Activated naive CD8-positive, alpha-beta T cell treated with anti-CD3 and anti-CD28 coated beads, Interleukin-2, amount 10 ng/mL, durations not matched to agents 7 days and 5 days (primary cell): Measurements from ENCODE around the gene WASHC3. TPM values are rescaled to one million over a fixed set of nuclear protein-coding genes. Genes with fewer than 3 reads are reported as not detected.
"Not testable (repeated sequence)": the region's sequence is repeated elsewhere in the genome, so short reads cannot be mapped to it uniquely, and the experiment has no call there.

Experiments used
- ATAC-seq: fragments of 150-1000 bp; cut with Tn5 transposase; one replicate; pipeline ENCODE4 v1.10.0; 2021; ENCODE audit warnings: low read depth, moderate library complexity
- POLR2A ChIA-PET: fragments of 350-600 bp; sonication (Branson Sonifier 250); formaldehyde crosslinking; loops from one replicate; lab custom pipeline; 2021; ENCODE audit warnings: antibody characterized with exemption; lab: Charles Lee
- DNase-seq: peaks from one replicate; pipeline ENCODE4 v3.0.0; 2021
- H3K27ac Mint-ChIP-seq: one replicate; pipeline ENCODE4 v1.8.0; 2022; ENCODE audit warnings: mild to moderate bottlenecking, mixed read lengths
- H3K27me3 Mint-ChIP-seq: one replicate; pipeline ENCODE4 v1.8.0; 2022; ENCODE audit warnings: mild to moderate bottlenecking, moderate library complexity, mixed read lengths
- H3K36me3 Mint-ChIP-seq: one replicate; pipeline ENCODE4 v1.8.0; 2021; ENCODE audit warnings: mild to moderate bottlenecking, mixed read lengths
- H3K4me1 Mint-ChIP-seq: one replicate; pipeline ENCODE4 v1.8.0; 2021; ENCODE audit warnings: mixed read lengths
- H3K4me3 Mint-ChIP-seq: one replicate; pipeline ENCODE4 v1.8.0; 2022; ENCODE audit warnings: mild to moderate bottlenecking, moderate library complexity, mixed read lengths
- H3K9me3 Mint-ChIP-seq: one replicate; pipeline ENCODE4 v1.8.0; 2021; ENCODE audit warnings: mixed read lengths
- total RNA-seq, 2 experiments: library from RNA; stranded (reverse); gene quantifications; one replicate each; pipeline ENCODE4 v1.2.3, GENCODE V29; 2021

WASHC3 gene
- total RNA-seq, 2 experiments from 2014 or later, result 53.2 to 58.0 TPM

- H3K27ac Mint-ChIP-seq, result no peak overlapping the region
- no peaks in the 10 kb centered on the region for H3K9me3 Mint-ChIP-seq
- DNase-seq (no peak), ATAC-seq (no peak)
- POLR2A ChIA-PET, result no interaction called here
- H3K27me3 Mint-ChIP-seq, result no peaks in the 10 kb centered on the region
- peaks cover 18% of the 10 kb centered on the region for H3K36me3 Mint-ChIP-seq
- no peaks in the 10 kb centered on the region for H3K4me1 Mint-ChIP-seq
- no peak overlapping the region for H3K4me3 Mint-ChIP-seq
Observed at GRCh38 chr12:102029141-102029540, 32.6 kb downstream of the WASHC3 start.

GRCh38 chr12:102026728-102027127, 35.1 kb downstream of the WASHC3 start:
- H3K27ac Mint-ChIP-seq, result no peak overlapping the region
- no peak for DNase-seq
- no peak overlapping the region for H3K4me3 Mint-ChIP-seq
- peaks cover 15% of the 10 kb centered on the region for H3K36me3 Mint-ChIP-seq
- H3K27me3 Mint-ChIP-seq, result no peaks in the 10 kb centered on the region
- H3K9me3 Mint-ChIP-seq, result no peaks in the 10 kb centered on the region
- ATAC-seq, result no peak
- POLR2A ChIA-PET, result no interaction called here
- no peaks in the 10 kb centered on the region for H3K4me1 Mint-ChIP-seq

- Mint-ChIP-seq H3K36me3 (peaks cover 19% of the 10 kb centered on the region), H3K27ac (no peak overlapping the region), H3K27me3 (no peaks in the 10 kb centered on the region), H3K4me3 (no peak overlapping the region), H3K4me1 (no peaks in the 10 kb centered on the region), H3K9me3 (no peaks in the 10 kb centered on the region)
- ATAC-seq, result no peak
- DNase-seq, result no peak
- POLR2A ChIA-PET, result no interaction called here
Observed at GRCh38 chr12:102024765-102025164, 37.0 kb downstream of the WASHC3 start.

- DNase-seq, result no peak
- no peak overlapping the region for H3K4me3 Mint-ChIP-seq
- no peaks in the 10 kb centered on the region for H3K27me3 Mint-ChIP-seq
- no peaks in the 10 kb centered on the region for H3K4me1 Mint-ChIP-seq
- POLR2A ChIA-PET, result no interaction called here
- no peak for ATAC-seq
- H3K27ac Mint-ChIP-seq, result no peak overlapping the region
- peaks cover 19% of the 10 kb centered on the region for H3K36me3 Mint-ChIP-seq
- H3K9me3 Mint-ChIP-seq, result no peaks in the 10 kb centered on the region
Observed at GRCh38 chr12:102023343-102023930, 38.4 kb downstream of the WASHC3 start.

- Mint-ChIP-seq H3K36me3 (peaks cover 24% of the 10 kb centered on the region), H3K4me3 (no peak overlapping the region), H3K27ac (no peak overlapping the region), H3K27me3 (no peaks in the 10 kb centered on the region), H3K9me3 (no peaks in the 10 kb centered on the region), H3K4me1 (no peaks in the 10 kb centered on the region)
- ATAC-seq (no peak), DNase-seq (no peak)
- POLR2A ChIA-PET, result no interaction called here
Observed at GRCh38 chr12:102022286-102022685, 39.5 kb downstream of the WASHC3 start.

- H3K9me3 Mint-ChIP-seq, result no peaks in the 10 kb centered on the region
- ATAC-seq (no peak), DNase-seq (no peak)
- no peaks in the 10 kb centered on the region for H3K4me1 Mint-ChIP-seq
- H3K27ac Mint-ChIP-seq, result no peak overlapping the region
- peaks cover 26% of the 10 kb centered on the region for H3K36me3 Mint-ChIP-seq
- no peak overlapping the region for H3K4me3 Mint-ChIP-seq
- no peaks in the 10 kb centered on the region for H3K27me3 Mint-ChIP-seq
- POLR2A ChIA-PET, result no interaction called here
Observed at GRCh38 chr12:102021540-102022246, 40.1 kb downstream of the WASHC3 start.

GRCh38 chr12:102018607-102019006, 43.2 kb downstream of the WASHC3 start:
- DNase-seq, H3K27ac Mint-ChIP-seq, H3K4me3 Mint-ChIP-seq, ATAC-seq, H3K27me3 Mint-ChIP-seq, POLR2A ChIA-PET, H3K4me1 Mint-ChIP-seq, H3K9me3 Mint-ChIP-seq: not testable (repeated sequence)
- H3K36me3 Mint-ChIP-seq, result peaks cover 16% of the 10 kb centered on the region

DNA sequence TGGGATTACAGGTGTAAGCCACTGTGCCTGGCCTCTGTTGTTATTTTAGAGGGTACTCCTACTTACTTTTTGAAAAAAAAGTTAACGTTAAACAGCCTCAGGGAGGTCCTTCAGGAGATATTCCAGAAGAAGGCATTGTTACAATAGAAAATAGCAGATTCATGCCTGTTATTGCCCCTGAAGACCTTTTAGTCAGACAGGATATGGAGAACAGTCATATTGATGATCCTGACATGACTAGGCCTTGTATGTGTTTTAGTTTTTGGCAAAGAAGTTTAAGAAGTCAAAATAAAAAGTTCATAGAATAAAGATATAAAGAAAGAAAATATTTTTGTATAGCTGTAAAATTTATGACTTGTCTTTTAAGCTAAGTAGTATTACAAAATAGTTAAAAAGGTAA, 45.3 kb downstream of the WASHC3 start:
- POLR2A ChIA-PET, result no interaction called here
- Mint-ChIP-seq H3K27me3 (no peaks in the 10 kb centered on the region), H3K4me3 (no peak overlapping the region), H3K4me1 (no peaks in the 10 kb centered on the region), H3K9me3 (no peaks in the 10 kb centered on the region), H3K27ac (no peak overlapping the region), H3K36me3 (peaks cover 24% of the 10 kb centered on the region)
- no peak for DNase-seq
- no peak for ATAC-seq

DNA sequence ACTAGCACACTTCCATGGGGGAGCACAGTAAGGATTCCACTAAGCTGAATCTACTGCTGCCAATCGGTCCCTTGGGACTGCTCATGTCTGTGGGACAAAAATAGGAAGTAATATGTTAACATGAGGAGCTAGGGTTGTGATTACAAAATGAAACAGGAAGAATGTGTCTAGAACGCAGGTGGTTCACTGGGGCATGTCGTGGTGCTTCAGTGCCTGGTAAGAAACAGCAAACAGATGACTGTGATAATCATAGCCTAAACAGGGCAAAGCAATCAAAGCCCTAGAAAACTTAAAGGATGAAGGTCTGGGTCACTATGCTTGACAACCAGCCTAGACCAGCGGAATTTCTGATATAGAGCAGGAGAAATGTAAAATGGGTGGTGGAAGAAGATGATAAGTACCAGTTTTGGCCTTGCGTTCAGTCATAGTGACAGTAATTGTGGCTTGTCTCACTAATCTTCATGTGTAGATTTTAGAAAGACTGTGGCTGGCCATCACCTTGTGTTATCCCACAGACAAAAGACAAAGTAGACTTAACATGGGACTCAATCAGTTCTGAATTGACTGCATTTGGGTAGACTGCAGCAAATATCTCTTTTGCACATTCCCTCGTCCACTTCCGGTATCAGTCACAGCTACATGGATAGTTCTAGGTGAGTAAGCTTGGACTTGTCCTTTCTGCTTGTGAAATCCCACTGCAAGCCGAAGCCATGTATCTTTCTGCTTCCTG, 51.4 kb downstream of the WASHC3 start:
- DNase-seq (no peak), ATAC-seq (no peak)
- Mint-ChIP-seq H3K27me3 (no peaks in the 10 kb centered on the region), H3K36me3 (peaks cover 26% of the 10 kb centered on the region), H3K4me1 (peaks cover 4% of the 10 kb centered on the region), H3K4me3 (no peak overlapping the region), H3K27ac (no peak overlapping the region), H3K9me3 (peaks cover 5% of the 10 kb centered on the region)
- POLR2A ChIA-PET, result no interaction called here

DNA sequence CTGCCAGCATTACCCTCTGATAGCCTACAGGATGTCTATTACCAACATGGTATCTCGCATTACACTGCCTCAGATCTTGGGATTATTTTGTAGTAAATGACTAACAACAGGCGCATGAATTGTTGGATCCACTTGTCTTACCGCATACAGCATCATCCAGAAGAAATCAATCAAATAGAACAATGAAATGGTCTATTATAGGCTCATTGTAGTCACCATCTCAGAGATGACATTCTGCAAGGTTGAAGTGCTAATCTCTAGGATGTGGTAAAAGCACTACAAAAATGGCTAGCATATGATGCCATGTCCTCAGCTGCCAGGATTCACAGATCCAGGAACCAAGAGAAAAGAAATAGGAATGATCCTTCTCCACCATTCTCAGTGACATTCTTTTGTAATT, 52.0 kb downstream of the WASHC3 start:
- no peak for DNase-seq

GRCh38 chr12:102008615-102009126, 53.1 kb downstream of the WASHC3 start:
- H3K36me3 Mint-ChIP-seq, result peaks cover 26% of the 10 kb centered on the region
- peaks cover 5% of the 10 kb centered on the region for H3K9me3 Mint-ChIP-seq
- no peak overlapping the region for H3K4me3 Mint-ChIP-seq
- ATAC-seq (no peak), DNase-seq (no peak)
- POLR2A ChIA-PET, result no interaction called here
- H3K27ac Mint-ChIP-seq, result no peak overlapping the region
- H3K4me1 Mint-ChIP-seq, result peaks cover 4% of the 10 kb centered on the region
- no peaks in the 10 kb centered on the region for H3K27me3 Mint-ChIP-seq

More for the DNA sequence above, 52.0 kb downstream of the WASHC3 start:
- Mint-ChIP-seq H3K4me1 (peaks cover 4% of the 10 kb centered on the region), H3K27me3 (no peaks in the 10 kb centered on the region), H3K36me3 (peaks cover 26% of the 10 kb centered on the region), H3K27ac (no peak overlapping the region), H3K4me3 (no peak overlapping the region), H3K9me3 (peaks cover 5% of the 10 kb centered on the region)
- POLR2A ChIA-PET, result no interaction called here
- ATAC-seq, result no peak

DNA sequence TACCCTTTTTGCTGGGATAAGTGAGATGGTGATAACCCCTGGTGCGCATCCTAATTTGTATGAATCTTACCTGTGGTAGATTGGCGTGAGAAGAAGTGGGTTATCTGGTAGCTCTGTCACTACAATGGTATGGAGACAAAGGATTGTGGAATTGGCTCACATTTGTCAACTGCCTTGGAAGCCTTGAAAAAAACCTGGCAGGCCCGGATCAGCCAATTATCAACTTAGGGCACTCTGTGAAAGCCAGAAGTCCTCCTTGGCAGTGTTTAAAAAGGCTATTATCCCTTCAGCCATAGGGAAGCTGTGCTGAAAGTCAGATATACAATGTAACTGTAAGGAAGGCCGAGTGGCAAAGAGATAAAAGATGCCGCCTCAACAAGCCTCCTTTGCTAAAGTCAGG, 56.5 kb downstream of the WASHC3 start:
- Mint-ChIP-seq H3K27me3 (peaks cover 2% of the 10 kb centered on the region), H3K4me1 (peaks cover 2% of the 10 kb centered on the region), H3K9me3 (peaks cover 5% of the 10 kb centered on the region), H3K36me3 (peaks cover 10% of the 10 kb centered on the region), H3K4me3 (no peak overlapping the region), H3K27ac (no peak overlapping the region)
- DNase-seq (no peak), ATAC-seq (no peak)
- POLR2A ChIA-PET, result no interaction called here

DNA sequence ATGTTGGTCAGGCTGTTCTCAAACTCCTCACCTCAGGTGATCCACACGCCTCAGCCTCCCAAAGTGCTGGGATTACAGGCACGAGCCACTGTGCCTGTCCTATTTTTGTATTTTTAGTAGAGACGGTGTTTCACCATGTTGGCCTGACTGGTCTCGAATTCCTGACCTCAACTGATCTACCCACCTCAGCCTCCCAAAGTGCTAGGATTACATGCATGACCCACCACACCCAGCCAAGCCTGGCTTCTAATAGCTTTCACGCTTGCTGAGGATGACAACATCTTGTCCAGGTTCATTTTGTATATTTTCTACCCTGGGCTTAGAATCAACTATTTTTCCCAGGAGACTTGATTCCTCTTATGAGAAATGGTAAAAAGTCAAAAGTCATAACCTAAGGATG, 64.7 kb downstream of the WASHC3 start:
- no peaks in the 10 kb centered on the region for H3K9me3 Mint-ChIP-seq

GRCh38 chr12:101995684-101996083, 66.1 kb downstream of the WASHC3 start:
- H3K4me3 Mint-ChIP-seq, result no peak overlapping the region
- no peaks in the 10 kb centered on the region for H3K4me1 Mint-ChIP-seq
- no peak overlapping the region for H3K27ac Mint-ChIP-seq
- no peaks in the 10 kb centered on the region for H3K36me3 Mint-ChIP-seq
- H3K9me3 Mint-ChIP-seq, result no peaks in the 10 kb centered on the region
- no peak for ATAC-seq
- H3K27me3 Mint-ChIP-seq, result peaks cover 18% of the 10 kb centered on the region
- POLR2A ChIA-PET, result no interaction called here
- DNase-seq, result no peak

More for the DNA sequence above, 64.7 kb downstream of the WASHC3 start:
- no peak overlapping the region for H3K4me3 Mint-ChIP-seq
- no peaks in the 10 kb centered on the region for H3K4me1 Mint-ChIP-seq
- no peak for ATAC-seq
- H3K27ac Mint-ChIP-seq, result no peak overlapping the region
- POLR2A ChIA-PET, result no interaction called here
- H3K36me3 Mint-ChIP-seq, result no peaks in the 10 kb centered on the region
- H3K27me3 Mint-ChIP-seq, result peaks cover 11% of the 10 kb centered on the region
- DNase-seq, result no peak
